ENCODE data around the gene COL4A4.

COL4A4 gene

DNA sequence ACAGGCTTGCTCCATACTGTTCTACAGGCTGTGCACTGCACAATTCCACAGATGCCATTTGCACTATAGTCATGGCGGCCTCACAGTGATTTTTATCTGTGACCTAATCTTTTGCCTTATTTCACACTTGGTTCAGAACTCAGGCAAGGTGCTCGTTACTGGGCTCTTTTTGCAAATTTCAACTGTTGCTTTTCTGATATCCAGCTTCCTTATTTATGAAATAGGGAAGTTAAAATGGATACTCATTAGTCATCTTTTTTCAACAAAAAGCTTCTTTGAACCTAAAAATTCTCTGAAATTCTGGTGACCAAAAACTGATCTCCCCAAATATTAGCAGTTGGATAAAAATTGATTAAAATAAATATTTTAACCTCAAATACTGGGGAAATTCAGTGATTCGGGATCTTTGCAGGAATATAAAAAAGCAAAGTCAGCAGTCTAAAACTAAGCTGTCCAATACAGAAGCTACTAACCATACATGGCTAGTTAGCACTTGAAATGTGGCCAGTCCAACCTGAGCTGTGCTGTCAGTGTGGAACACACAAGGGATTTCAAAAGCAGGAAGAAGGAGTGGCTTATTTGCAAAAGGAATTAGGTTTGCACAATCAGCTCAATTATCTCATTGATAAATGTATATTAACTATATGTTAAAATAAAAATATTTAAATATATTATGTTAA, 134.4 kb downstream of the COL4A4 start:
- DNase-seq: no peak

DNA sequence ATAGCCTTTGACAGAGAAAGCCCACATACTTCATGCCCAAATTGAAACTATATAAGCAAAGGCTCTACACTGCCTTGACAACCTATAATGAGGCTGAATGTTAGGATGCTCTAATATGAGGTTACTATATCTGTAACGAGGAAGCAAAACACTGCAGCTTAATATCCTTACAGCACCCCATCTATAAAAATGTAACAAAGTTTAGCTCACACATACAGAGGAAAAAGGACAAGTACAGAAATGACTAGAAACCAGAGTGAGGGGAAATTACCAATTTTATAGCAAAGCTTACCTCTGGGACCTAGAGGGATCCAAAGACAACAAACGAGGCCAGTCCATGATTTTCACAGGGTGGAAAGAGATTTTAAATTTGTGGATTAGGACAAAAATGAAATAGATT, 138.5 kb downstream of the COL4A4 start:
- DNase-seq: no peak

DNA sequence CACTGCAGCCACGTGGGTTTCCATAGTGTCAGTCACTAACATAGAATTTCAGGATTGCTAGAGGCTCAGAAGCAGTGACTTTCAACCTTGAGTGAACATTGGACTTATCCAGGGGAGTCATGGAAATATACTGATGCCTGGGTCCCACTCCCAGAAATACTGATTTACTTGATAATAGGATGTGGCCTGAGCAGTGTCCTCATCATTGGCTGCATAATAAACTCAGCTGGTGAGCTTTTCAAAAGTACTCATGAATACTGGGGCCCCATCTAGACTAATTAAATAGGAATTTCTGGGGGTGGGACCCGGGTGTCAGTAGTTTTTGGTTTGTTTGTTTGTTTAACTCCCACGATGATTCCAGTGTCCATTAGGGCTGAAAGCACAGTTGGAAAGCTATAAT, 141.4 kb downstream of the COL4A4 start:
- no peak for DNase-seq

DNA sequence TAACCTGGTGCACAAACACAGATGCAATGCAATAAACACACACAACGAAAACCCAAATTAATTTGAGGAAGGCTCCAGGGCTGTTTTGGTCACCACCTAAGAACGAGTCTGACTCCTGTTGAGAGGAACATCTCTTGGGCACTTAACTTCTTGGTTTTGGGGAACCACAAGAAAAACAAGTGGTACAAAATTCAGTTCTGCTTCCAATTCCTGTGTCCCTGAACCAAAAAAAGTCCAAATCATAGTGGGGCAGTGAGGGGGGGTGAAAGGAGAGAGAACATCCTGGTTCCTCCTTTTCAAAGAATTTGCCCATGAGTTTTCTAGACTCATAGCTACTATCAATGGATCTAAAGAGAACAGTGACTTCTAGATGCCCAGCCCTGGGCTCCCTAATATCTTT, 143.6 kb downstream of the COL4A4 start:
- DNase-seq: no peak

DNA sequence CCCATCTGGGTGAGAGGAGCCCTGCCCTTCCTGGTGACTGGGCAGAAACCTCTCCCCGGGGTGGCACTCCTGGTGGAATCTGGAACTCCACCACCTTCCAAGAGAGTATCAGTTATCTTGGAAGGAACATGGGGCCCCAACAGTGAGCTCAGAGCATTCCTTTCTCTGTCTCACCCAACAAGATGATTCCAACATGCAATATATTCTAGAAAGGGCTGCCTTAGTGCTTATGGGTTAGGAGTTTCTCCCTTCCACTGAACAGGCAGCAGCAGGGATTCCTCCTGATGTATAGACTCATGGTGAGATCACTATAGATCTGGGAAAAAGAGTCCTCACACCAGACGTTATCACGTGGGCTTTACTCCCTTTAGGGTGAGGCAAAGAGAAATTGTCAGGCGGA, 147.1 kb downstream of the COL4A4 start:
- no peak for DNase-seq

DNA sequence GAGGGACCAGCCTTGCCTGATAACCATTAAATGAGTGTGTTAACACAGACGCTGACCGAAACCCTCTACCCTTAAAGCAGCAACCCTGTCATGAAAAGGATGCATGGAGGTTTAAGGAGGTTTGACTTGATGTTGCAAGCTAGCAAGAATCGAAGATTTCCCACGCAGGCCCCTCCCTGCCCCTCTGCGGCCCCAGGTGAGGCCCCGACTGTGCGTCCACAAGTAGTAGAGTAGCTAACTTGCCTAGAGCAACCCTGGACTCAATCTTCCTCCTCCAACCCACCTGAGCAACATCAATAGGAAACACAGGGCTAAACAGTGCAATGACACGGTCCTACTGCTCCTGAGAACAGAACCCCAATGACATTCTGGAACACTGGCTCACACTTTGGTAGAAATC, 150.1 kb downstream of the COL4A4 start:
- DNase-seq: no peak

DNA sequence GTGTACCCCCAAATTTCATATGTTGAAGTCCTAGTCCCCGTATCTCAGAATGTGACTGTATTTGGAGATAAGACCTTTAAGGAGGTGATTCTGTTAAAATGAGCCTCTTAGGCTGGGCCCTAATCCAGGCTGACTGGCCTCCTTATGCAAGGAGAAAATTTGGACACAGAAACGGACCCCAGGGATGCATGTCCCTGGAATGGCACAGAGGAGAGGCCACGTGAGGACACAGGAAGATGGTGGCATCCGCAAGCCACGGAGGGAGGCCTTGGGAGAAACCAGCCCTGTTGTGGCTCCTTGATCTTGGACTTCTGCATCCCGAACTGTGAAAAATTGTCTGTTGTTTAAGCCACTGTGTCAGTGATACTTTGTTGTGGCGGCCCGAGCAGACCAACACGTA, 150.7 kb downstream of the COL4A4 start:
- DNase-seq: no peak

DNA sequence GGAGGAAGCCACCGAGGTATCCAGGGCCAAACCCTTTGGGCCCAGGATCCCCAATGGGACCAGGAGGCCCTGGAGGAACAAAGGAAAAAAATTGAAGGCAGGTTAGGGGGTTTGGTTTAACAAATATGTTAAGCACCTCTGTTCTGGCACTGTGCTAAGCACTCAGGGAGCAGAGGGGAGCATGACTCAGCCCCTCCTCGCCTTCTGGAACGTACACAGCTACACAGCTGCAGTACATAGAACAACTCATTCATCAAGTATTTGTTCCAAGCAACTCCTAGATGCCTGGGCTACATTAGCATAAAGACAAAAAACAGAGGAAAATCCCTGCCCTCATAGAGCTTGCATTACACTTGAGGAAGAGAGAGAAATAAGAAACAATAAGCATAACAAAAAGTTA, 153.6 kb downstream of the COL4A4 start:
- no peak for DNase-seq

DNA sequence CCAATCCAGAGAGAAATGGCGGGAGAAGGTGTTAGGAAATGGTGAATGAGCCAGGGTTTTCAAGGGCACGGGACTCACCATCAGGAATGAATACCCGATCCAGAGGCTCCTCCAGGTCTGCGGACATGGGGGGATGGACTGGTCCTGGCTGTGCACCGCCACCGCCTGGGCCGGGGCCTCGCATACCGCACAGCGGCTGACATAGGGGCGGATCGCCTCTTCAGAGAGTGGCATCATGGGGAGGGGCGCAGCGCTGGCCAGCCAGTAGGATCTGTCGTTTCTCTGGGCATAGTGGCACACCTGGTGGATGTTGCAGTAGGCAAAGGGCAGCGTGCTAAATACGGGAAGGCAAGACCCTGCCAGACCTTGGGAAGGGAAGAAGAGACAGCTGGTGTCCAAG, 156.1 kb downstream of the COL4A4 start:
- DNase-seq: no peak

DNA sequence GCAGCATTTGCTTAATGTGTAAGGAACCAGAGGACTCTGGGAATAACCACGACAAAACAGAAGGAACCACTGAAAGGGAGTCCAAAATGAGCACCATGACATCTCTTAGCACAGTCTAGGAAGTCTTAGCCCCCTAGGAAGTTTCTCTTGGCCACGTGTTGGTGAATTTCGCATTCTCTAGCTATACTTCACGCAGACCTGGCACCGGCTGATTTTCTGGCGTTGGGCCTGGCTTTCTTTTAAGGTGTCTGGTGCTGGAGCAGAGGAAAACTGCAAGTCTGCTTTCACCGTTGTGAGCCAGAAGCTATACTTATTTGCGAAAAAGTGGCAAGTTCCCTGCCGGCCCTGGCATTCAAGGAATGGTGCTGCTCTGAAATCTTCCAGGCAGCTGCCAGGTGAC, 156.9 kb downstream of the COL4A4 start:
- no peak for DNase-seq

DNA sequence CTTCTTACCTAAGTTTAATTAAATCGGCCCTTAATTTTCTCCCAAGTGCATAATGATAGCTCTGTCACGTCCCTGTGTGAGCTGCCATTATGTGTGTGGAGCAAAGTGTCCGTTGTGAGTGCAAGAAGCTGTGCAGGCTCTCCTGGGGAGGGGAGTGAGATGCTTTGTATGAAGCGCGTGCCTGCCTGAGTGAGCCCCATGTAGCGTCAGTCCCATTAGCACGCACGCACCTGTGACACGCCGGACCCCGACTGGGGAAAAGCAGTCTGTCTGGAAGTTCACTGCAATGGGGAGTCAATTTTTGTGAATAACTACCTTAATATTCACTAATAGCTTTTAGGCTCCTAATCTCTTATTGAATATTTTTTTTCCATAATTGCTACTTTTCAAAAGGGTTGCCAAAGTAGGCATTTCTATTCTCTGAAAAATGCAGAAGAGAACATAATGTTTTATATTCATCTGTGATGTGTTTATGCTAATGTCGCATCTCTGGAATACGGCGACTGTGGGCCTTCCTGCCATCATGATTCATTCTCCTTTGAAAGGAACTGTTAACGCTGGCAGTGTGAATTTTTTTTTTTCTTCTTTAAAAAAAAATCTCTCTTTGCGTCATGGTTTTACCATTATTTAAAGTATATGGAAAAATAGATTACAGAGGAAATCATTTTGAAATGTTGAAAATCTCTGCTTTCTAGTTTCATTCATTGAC, 157.7 kb downstream of the COL4A4 start:
- no peak for DNase-seq

DNA sequence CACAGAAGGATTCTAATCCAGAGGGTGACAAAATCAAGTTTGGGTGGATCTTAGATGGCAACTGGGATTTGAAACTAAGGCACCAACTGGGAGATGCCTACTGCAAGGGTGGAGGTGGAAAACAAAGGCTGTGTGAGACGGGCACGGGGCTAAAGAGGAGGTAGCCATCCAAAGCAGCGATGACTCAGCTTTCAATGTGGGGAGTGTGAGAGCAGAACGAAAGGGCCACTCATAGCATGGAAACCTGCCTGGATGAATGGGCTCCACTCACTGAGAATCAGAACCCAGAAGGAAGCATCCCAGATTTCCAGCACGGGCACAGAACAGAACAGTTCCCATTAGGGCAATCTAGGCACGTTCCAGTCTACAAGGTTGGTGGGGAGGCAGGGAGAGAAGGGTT, 159.5 kb downstream of the COL4A4 start:
- DNase-seq: no peak

DNA sequence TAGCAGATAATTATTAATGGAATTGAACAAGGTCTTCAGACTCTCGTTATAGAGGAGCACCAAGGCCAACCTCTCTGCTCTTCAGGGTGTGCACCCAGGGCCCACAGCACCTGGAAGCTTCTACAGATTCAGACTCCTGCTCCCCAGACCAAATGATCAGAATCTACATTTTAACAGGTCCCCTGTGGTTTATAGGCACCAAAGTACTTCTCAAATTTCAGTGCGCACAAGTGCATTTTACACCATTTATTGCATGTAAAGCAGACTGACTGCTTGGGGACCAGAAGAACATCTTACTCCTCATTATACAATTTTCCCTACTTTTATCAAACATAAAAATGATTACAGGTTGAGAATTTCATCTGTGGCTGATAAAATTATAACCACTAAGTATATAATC, 163.9 kb downstream of the COL4A4 start:
- no peak for DNase-seq

DNA sequence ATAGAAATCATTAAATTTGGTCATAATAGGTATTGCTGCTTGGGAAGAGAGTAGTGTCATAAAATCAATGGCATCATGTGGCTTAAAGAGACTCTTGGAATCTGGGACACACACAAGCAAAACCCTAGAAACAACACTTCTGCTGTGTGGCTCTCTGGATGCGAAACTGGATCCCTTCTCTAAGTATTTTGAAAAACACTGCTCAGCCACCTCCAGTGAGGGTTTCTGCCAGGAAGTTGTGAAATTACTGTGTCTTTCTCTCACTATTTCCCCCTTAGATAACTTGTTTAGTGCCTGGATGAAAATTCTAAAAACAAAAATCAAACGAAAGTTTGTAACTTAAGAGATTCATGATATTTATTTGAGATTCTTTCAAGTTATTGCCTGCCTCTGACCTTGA, 164.3 kb downstream of the COL4A4 start:
- DNase-seq: no peak

DNA sequence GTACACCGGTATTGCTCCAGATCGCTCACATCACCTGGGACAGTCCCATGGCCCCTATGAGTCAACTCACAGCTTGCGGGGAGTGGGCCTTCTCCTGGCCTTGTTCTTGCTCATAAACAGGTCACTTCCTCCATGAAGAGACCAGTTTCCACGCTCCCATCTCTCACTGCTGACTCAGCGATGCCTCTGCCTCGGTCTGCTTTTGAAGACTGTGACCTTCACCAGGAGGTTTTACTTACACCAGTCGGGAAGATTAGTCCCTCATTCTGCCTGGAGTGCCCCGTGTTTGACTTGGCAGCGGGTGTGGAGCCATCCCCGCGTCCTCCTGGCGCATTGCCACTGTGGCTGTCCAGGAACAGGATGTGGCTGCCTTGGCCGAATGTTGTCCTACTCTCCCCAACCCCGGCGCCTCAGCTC, 168.4 kb downstream of the COL4A4 start:
- DNase-seq: peak; percentile 87

DNA sequence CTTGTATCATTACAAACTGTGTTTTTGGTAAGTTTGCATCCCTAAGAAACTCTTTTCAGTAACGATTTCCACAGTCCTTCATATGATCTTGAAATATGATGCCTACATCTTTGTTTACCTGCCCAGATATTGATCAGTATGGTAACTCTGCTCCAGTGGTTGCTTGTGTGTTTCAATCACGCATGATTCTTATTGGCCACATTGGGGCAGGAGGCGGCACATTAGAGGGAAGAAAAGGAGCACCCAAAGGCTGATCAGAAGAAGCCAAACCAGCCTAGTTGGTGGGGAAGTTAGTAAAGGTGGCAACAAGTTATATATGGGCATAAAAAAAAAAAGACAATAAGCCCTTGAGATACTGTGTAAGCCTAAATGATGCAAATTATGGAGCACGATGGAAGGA, 169.2 kb downstream of the COL4A4 start:
- DNase-seq: no peak

DNA sequence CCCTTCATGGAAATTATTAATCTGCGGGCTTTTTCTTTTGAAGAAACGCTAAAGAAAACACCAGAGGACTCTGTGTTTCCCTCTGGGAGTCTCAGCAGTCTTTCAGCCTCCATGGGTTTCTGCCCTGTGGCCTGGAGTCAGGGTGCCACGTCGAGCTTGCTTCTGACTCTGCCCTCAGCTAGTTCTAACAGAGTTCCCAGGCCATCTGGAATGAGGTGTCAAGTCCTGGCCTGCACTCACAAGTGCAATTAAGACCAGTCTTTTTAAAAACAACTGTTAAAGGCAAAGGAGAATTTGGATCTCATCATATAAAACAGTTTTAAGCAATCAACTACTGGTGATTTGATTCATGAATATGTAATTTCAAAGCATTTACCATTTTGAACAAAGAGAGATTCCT, 170.8 kb downstream of the COL4A4 start:
- DNase-seq: no peak

DNA sequence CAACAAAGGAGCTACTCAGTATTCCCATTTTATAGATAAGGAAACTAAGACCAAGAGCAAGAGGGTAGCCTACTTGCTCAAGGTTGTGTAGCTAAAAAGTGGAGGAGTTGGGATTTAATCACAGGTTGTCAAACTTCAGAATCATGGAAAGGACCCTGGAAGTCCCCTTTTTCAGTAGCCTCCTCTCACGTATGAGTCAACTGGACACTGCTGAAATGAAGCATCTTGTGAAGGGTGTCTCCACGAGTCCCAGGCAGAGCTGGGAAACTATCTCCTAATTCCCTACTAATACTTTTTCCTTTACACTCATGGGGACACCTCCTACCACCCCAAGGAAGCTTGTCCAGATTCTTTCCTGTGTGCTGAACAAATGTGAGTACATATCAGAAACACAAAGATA, 172.3 kb downstream of the COL4A4 start:
- DNase-seq: no peak

DNA sequence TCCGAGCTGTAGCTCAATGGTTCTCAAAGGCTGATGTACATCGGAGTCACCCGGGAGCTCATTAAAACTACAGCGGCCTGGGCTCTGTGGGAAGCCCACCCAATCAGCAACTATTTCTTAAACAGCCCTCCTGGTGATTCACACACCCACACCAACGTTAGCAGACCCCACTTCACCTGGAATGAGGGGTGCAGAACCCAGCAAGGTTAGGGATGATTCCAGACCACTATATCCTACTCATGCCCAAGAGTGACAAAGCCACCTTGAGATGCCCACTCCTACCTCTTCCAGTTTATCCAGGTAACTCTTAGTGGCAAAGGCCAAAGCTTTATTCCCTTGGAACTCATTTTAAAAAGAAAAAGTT, 178.4 kb downstream of the COL4A4 start:
- DNase-seq: no peak

DNA sequence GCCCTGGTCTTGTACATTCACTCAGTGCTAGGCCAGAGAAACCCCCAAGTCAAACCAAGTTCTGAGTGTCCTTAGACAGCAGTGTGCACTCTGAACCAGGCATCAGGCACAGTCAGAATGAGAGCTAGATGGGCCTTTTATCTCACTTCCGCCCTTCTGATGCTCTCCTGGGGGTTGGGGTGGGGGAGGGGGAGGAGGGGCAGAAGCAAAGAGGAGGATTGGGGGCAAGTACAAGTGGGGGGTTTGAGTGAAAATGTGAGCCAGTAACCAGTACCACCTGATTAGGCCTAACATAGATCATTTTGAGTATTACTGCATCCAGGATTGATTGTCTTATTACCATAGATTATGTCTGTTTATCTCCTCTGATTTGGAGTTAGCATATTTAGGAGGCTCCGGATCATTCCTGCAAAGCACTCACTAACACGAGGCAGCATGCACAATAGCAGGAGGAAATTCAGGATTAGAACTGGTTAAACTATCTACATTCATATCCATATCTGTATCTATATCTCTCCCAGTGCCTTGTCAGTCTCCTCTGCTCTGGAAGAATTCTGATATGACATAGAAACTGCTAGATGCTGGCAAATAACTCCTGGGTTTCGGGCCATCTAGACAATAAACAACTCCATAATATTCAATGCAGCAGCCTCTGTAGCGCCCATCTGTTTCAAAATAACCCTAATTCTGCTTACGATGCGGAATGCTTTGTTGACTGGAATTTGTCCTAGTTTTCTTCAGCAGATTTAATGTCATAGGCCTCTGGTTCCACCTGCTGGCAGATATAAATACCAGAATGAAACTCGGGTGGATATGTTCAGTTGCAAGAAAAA, 179.0 kb downstream of the COL4A4 start:
- peak; percentile 33 for DNase-seq

DNA sequence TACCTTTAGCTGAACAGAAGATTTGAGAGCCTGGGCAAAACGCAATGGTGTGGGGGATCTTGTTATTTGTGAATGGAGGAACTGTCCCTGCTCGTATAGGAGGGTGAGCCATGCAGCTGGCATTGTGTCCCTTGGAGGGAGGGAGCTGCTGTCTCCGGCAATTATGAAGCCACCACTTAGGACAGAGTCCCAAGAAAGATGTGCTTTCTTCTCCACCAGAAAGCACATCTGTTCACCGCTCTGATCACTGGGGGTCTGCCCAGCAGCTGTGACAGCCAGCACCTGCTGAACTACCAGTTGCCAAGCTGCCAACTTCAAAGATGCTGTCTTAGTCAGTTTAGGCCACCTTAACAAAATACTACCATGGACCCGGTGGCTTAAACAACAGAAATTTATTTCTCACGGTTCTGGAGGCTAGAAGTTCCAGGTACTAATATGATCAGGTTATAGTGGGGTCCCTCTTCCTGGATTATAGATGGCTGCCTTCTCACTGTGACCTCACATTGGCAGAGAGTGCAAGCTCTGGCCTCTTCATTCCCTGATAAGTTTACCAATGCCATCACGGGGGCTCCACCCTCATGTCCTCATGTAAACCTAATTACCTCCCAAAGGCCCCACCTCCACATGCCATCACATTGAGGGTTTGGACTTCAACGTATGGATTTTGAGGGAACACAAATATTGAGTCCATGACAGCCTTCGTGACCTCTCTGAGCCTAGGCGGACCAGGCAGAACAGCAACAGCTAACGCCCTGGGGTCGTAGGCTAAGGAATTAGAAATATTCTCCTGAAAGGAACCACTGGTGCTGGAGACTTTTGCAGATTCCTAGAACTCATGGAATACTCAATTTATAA, 179.9 kb downstream of the COL4A4 start:
- DNase-seq: no peak

DNA sequence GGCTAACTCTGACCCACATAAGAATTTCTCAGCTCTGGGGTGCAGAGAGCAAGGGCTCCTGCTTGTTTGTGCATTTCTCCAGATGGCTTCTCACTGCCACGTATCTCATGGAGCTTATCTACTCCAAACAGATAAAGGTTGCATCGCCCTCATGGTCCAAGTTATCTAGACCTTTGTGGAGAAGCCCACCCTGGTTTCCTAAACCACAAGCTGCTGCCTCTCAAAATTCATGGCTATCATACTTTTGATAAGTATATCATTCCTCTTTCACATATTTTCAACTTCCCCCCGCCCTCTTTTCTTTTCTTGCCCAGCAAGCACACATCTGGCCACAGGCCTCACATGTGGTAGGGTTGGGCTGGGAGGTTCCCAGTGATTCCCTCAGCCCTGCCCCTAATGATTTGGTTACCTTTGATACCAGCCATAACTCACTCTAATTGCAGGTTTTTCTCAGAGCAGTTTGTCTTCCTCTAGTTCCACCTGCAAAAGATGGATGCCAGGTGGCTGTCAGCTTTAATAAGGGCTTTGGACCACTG, 182.1 kb downstream of the COL4A4 start:
- DNase-seq: no peak

DNA sequence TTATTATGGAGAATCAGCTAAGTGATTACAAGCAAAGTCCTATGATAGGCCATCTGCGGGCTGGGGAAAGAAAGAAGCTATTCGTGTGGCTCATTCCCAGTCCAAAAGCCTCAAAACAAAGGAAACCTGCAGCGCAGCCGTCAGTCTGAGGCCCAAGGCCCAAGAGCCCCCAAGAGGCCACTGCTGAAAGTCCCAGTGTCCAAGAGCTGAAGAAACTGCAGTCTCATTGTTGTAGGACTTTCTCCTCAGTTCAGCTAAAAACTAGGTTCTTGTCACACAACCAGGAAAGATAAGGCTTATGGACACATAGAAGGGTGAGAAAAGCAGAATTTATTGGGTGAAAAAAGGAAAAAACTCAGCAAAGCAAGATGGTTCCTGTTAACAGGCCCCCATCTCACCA, 185.0 kb downstream of the COL4A4 start:
- no peak for DNase-seq
